ENCODE measurements around the gene INPP4B.
"Not testable (repeated sequence)": the region's sequence is repeated elsewhere in the genome, so short reads cannot be mapped to it uniquely, and the experiment has no call there.

Gene INPP4B

DNA sequence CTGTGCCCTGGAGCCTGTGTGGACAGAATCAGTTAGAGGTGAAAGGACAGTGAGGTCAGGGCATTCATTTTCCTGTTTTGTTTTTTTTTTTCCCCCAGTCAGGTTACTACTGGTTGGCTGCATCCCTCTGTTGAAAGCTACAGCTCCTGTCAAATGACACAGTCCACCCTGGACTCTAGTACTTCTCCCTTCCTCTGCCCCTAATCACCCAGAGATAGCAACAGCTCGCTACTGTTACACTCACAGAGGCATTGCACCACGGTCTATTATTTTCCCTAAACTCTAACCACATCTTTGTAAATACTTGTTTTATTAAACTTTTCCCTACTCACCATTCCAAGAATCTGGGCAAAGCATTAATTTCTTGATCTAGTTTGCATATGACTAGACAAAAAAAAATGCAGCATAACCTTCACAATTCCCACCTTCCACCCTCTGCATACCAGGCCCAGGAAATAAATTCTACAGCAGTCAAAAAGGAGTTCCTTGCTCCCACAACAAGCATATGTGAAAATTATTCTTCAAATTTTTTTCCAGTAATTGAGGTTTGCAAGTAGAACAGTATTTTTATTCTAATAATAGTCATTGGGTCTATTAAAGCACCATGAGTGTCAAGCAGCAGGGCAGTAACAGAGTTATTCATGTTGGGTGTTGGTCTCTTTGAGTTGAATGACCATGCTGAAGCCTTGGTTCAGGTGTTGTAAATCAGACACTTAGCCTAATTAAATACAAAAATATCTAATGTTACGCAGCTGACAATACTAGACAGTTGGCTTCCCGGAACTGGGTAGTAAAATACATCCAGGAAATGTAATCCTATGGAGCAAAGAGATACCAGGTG lies 329.2 kb downstream of the INPP4B start:
- DNase-seq (ENCODE audit: low read depth in 2 of 2): peak; percentile 26 to 46
- H3K4me3 ChIP-seq (replicated peaks in 1 of 2; ENCODE audit: low read depth in 2 of 2, low read length in 2 of 2): no peak overlapping the region
- TF ChIP-seq, protein P1, sequence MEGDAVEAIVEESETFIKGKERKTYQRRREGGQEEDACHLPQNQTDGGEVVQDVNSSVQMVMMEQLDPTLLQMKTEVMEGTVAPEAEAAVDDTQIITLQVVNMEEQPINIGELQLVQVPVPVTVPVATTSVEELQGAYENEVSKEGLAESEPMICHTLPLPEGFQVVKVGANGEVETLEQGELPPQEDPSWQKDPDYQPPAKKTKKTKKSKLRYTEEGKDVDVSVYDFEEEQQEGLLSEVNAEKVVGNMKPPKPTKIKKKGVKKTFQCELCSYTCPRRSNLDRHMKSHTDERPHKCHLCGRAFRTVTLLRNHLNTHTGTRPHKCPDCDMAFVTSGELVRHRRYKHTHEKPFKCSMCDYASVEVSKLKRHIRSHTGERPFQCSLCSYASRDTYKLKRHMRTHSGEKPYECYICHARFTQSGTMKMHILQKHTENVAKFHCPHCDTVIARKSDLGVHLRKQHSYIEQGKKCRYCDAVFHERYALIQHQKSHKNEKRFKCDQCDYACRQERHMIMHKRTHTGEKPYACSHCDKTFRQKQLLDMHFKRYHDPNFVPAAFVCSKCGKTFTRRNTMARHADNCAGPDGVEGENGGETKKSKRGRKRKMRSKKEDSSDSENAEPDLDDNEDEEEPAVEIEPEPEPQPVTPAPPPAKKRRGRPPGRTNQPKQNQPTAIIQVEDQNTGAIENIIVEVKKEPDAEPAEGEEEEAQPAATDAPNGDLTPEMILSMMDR (IDR thresholded peaks at IDR 0.05; ENCODE audit: low read depth, low read length): no peak

DNA sequence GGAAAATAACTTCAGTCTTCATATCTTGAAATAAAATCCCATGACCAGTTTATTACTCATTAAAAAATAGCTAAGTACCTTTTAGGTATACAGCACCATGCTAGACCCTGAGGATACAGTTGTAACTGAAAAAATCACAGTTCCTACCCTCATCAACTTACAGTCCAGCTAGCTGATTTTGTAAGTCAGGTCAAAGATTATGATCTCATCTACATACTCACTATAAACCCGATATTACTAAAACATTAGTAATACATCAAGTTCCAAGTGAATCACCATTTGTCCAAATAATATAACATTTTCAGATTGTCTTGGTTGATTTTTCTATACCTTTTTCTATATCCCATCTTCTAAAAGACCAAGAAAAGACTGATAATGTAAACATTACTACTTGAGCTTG lies 333.9 kb downstream of the INPP4B start:
- TF ChIP-seq, protein P1 (IDR thresholded peaks at IDR 0.05; ENCODE audit: low read depth, low read length): no peak
- no peak overlapping the region for H3K4me3 ChIP-seq (replicated peaks in 1 of 2; ENCODE audit: low read depth in 2 of 2, low read length in 2 of 2)
- DNase-seq (ENCODE audit: low read depth in 2 of 2): peak in 1 of 2 donors; percentile 46

DNA sequence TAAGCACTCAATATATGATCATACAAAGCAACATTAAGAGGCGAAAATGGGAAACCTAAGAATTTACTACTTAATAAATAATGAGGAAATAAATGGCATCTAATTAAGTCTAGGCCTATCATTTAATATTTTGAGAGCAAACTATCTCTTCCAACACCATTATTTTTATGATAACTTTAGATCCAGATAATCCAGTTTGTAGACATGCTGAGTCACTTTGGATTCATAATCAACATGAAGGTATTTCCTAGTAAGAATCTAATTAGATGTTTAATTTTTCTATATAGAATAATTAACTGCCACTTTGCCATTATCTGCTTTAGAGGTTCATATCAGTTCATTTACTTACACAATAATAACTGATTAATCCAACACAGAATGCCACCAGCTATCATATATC lies 336.2 kb downstream of the INPP4B start:
- DNase-seq (ENCODE audit: low read depth in 2 of 2): no peak
- no peak overlapping the region for H3K4me3 ChIP-seq (replicated peaks in 1 of 2; ENCODE audit: low read depth in 2 of 2, low read length in 2 of 2)
- TF ChIP-seq, protein P1 (IDR thresholded peaks at IDR 0.05; ENCODE audit: low read depth, low read length): no peak

DNA sequence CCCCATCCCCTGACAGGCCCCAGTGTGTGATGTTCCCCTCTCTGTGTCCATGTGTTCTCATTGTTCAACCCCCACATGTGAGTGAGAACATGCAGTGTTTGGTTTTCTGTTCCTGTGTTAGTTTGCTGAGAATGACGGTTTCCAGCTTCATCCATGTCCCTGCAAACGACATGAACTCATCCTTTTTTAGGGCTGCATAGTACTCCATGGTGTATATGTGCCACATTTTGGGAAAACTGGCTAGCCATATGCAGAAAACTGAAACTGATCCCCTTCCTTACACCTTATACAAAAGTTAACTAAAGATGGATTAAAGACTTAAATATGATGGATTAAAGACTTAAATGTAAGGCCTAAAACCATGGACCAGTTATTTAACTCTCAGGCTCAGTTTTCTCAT lies 336.7 kb downstream of the INPP4B start:
- not testable (repeated sequence) for H3K4me3 ChIP-seq (replicated peaks in 1 of 2; ENCODE audit: low read depth in 2 of 2, low read length in 2 of 2); DNase-seq (ENCODE audit: low read depth in 2 of 2)

DNA sequence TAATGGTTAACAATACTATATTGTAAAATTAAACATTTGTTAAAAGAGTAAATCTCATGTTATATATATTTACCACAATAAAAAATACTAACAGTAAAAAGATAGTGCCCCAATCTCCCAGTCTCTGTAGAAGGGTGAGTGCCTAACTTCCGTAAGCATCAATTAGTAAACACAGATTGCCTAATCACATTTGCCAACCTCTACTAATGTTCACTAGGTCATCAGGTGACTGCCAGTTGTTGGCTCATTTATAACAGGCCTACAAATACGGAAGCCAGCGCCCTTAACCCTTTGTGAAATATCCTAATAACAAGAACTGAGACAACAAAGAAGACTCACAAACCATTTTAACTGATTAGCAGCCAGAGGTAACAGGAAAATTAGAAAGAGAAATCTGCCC lies 345.1 kb downstream of the INPP4B start:
- no peak for DNase-seq (ENCODE audit: low read depth in 2 of 2)
- TF ChIP-seq, protein P1 (IDR thresholded peaks at IDR 0.05; ENCODE audit: low read depth, low read length): no peak
- H3K4me3 ChIP-seq (replicated peaks in 1 of 2; ENCODE audit: low read depth in 2 of 2, low read length in 2 of 2): no peak overlapping the region

DNA sequence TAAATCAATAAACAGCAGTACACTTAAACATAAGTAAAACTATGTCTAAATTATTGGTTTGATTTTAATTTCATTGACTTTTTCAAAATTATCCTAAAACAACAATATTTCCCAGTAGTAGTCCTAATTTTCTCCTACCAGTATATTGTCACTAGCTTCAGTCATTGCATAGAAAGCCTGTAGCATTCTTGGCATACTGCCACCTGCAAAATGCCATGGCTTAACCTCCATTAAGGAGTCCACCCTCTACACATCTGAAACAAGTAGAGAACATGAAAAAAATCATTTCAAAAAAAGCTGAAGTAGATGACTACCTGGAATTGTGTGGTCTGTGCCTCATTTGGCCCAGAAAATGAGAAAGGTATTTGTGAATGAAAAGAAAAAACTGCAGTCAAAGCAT lies 348.5 kb downstream of the INPP4B start:
- TF ChIP-seq, protein P1 (IDR thresholded peaks at IDR 0.05; ENCODE audit: low read depth, low read length): no peak
- H3K4me3 ChIP-seq (replicated peaks in 1 of 2; ENCODE audit: low read depth in 2 of 2, low read length in 2 of 2): no peak overlapping the region
- peak in 1 of 2 donors; percentile 8 for DNase-seq (ENCODE audit: low read depth in 2 of 2)

DNA sequence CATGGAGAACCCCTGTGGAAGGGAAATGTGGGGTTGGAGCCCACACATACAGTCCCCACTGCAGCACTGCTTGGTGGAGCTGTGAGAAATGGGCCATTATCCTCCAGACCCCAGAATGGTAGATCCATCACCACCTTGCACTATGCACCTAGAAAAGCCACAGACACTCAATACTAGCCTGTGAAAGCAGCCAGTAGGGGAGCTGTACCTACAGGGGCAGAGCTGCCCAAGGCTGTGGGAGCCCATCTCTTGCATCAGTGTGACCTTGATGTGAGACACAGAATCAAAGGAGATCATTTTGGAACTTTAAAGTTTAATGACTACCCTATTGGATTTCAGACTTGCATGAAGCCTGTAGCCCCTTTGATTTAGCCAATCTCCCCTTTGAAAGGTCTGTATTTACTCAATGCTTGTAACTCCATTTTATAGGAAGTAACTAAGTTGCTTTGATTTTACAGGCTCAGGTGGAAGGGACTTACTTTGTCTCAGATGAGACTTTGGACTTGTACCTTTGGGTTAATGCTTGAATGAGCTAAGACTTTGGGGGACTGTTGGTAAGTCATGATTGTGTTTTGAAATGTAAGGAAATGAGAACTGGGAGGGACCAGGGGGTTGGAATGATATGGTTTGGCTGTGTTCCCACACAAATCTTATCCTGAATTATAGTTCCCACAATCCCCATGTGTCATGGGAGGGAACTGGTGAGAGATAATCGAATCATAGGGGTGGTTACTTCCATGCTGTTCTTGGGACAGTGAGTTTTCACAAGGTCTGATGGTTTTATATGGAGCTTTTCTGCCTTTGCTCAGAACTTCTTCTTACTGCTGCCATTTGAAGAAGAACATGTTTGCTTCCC lies 352.6 kb downstream of the INPP4B start:
- TF ChIP-seq, protein P1 (IDR thresholded peaks at IDR 0.05; ENCODE audit: low read depth, low read length): no peak
- H3K4me3 ChIP-seq (replicated peaks in 1 of 2; ENCODE audit: low read depth in 2 of 2, low read length in 2 of 2): no peak overlapping the region
- DNase-seq (ENCODE audit: low read depth in 2 of 2): peak in 1 of 2 donors; percentile 8
